SK-N-SH treated with all-trans-retinoic acid at 6 μM for 48 hours (cell line): ENCODE measurements around the gene MAP2K6.

Experiments used
- ATAC-seq: fragments of 200-7000 bp; cut with Tn5 transposase; 3 replicates; pipeline ENCODE4 v1.9.1; 2020; ENCODE audit warnings: mild to moderate bottlenecking, moderate library complexity
- ARNTL ChIP-seq: fragments of 450-650 bp; formaldehyde crosslinking; IDR thresholded peaks from 2 replicates; pipeline ENCODE4 v1.5.0; 2020; ENCODE audit warnings: low read depth, mild to moderate bottlenecking, moderate library complexity, borderline replicate concordance
- BACH2 ChIP-seq: fragments of 250-450 bp; sonication (Bioruptor Pico); IDR thresholded peaks from 2 replicates; pipeline ENCODE4 v1.9.0; 2021; ENCODE audit warnings: mild to moderate bottlenecking, borderline replicate concordance
- CSDC2 ChIP-seq: fragments of 250-450 bp; sonication (Bioruptor Pico); IDR thresholded peaks from 2 replicates; pipeline ENCODE4 v1.5.0; 2020; ENCODE audit warnings: mild to moderate bottlenecking, moderate library complexity
- ISL1 ChIP-seq: fragments of 250-450 bp; sonication (Bioruptor Pico); IDR thresholded peaks from 2 replicates; pipeline ENCODE4 v2.1.2; 2022; ENCODE audit warnings: mild to moderate bottlenecking, moderate library complexity
- OSR1 ChIP-seq: fragments of 250-450 bp; sonication (Bioruptor Pico); IDR thresholded peaks from 2 replicates; pipeline ENCODE4 v1.8.0; 2022; ENCODE audit warnings: moderate library complexity, mild to moderate bottlenecking, inconsistent platforms
- PPARA ChIP-seq: fragments of 250-450 bp; sonication (Bioruptor Pico); IDR thresholded peaks from 2 replicates; pipeline ENCODE4 v1.5.0; 2020; ENCODE audit warnings: mild to moderate bottlenecking, borderline replicate concordance
- RARB ChIP-seq: fragments of 250-450 bp; sonication (Bioruptor Pico); IDR thresholded peaks from 2 replicates; pipeline ENCODE4 v1.8.0; 2021; ENCODE audit warnings: mild to moderate bottlenecking, moderate library complexity
- SNAI2 ChIP-seq: fragments of 250-450 bp; sonication (Bioruptor Pico); IDR thresholded peaks from 2 replicates; pipeline ENCODE4 v1.5.0; 2020; ENCODE audit warnings: mild to moderate bottlenecking, moderate library complexity
- TOX ChIP-seq: fragments of 250-450 bp; sonication (Bioruptor Pico); IDR thresholded peaks from 2 replicates; pipeline ENCODE4 v1.8.0; 2021; ENCODE audit warnings: mild to moderate bottlenecking, moderate library complexity, borderline replicate concordance
- ZC3H10 ChIP-seq: fragments of 250-450 bp; sonication (Bioruptor Pico); IDR thresholded peaks from 2 replicates; pipeline ENCODE4 v1.5.1; 2021; ENCODE audit warnings: mild to moderate bottlenecking, moderate library complexity
- ZFP3 ChIP-seq: fragments of 250-450 bp; sonication (Bioruptor Pico); IDR thresholded peaks from 2 replicates; pipeline ENCODE4 v1.5.0; 2020; ENCODE audit warnings: mild to moderate bottlenecking, moderate library complexity
- ZFP30 ChIP-seq: fragments of 450-650 bp; formaldehyde crosslinking; IDR thresholded peaks from 2 replicates; pipeline ENCODE4 v1.5.0; 2022; ENCODE audit warnings: mild to moderate bottlenecking, moderate library complexity
- ZNF565 ChIP-seq: fragments of 450-650 bp; formaldehyde crosslinking; conservative IDR thresholded peaks from 2 replicates; pipeline ENCODE4 v1.5.0; 2020; ENCODE audit warnings: low read depth, mild to moderate bottlenecking, moderate library complexity
- ZNF8 ChIP-seq: fragments of 450-650 bp; formaldehyde crosslinking; IDR thresholded peaks from 2 replicates; pipeline ENCODE4 v1.5.0; 2020; ENCODE audit warnings: mild to moderate bottlenecking, moderate library complexity
- TF ChIP-seq, protein P1 (sequence below): fragments of 250-450 bp; sonication (Bioruptor Pico); IDR thresholded peaks from 2 replicates; pipeline ENCODE4 v1.5.1; 2021; ENCODE audit warnings: mild to moderate bottlenecking, moderate library complexity
- TF ChIP-seq, protein P2 (sequence below): fragments of 250-450 bp; sonication (Bioruptor Pico); IDR thresholded peaks from 2 replicates; pipeline ENCODE4 v1.5.0; 2020; ENCODE audit warnings: mild to moderate bottlenecking, moderate library complexity
- TF ChIP-seq, protein P3 (sequence below): fragments of 250-450 bp; sonication (Bioruptor Pico); IDR thresholded peaks from 2 replicates; pipeline ENCODE4 v1.8.0; 2020; ENCODE audit warnings: mild to moderate bottlenecking, moderate library complexity, borderline replicate concordance
- TF ChIP-seq, protein P4 (sequence below): fragments of 250-450 bp; sonication (Bioruptor Pico); IDR thresholded peaks from 2 replicates; pipeline ENCODE4 v1.8.0; 2021; ENCODE audit warnings: low read depth, mild to moderate bottlenecking, moderate library complexity, borderline replicate concordance
- TF ChIP-seq, protein P5 (sequence below): fragments of 250-450 bp; sonication (Bioruptor Pico); IDR thresholded peaks from 2 replicates; pipeline ENCODE4 v1.5.1; 2020; ENCODE audit warnings: low read depth, mild to moderate bottlenecking, moderate library complexity

MAP2K6 gene

DNA sequence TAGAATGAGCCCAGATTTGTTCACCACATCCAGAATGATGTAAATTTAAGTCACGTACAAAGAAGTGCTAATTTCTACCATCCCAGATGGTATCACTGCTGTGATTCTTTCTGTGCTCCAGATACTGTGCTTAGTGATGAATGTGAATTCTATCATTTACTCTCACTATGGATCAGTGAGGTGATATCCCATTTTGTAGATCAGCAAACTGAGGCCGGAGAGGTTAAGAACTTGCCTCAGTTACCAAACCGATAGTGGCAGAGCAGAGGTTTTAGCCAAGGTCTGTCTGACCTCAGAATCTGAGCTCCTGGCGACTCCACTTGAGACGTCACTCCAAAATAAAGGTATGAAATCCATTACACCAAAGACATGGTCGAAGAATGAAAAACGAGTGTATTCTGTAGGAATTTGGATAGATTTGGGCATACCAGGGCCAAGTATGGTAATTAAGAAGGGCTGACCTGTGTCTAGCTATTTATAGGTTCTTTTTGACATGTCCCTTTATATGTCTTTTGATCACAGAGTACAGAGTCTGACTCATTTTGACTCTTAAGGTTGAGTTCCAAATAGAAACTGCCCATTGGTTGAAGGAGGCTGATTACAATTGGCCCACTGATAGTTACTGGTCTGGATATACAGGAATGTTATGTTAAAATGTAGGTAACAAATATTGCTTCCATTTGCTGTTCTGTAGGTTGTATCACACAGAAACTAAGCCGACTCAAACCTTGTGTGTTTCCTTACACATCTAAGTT is 10.0 kb downstream of the MAP2K6 start:
- peak; percentile 50 for ATAC-seq

DNA sequence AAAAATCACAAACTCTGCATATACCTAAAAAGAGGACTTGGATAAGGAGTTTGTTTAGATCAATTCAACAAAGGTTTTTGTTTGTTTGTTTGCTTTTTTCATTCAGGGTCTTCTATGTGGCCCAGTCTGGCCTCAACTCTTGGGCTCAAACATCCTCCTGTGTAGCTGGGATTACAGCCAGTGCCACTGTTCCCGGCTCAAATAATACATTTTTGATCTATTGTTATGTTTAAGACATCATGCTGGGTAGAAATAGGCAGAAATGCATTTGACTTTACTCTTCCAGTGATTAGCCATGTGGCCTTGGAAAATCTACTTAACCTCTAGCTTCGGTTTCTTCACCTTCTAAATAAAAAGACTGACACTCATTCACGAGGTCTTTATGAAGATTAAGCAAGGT is 11.5 kb downstream of the MAP2K6 start:
- TF ChIP-seq PPARA (no peak), BACH2 (CRISPR knock-in tag) (no peak)
- TF ChIP-seq, protein P1, sequence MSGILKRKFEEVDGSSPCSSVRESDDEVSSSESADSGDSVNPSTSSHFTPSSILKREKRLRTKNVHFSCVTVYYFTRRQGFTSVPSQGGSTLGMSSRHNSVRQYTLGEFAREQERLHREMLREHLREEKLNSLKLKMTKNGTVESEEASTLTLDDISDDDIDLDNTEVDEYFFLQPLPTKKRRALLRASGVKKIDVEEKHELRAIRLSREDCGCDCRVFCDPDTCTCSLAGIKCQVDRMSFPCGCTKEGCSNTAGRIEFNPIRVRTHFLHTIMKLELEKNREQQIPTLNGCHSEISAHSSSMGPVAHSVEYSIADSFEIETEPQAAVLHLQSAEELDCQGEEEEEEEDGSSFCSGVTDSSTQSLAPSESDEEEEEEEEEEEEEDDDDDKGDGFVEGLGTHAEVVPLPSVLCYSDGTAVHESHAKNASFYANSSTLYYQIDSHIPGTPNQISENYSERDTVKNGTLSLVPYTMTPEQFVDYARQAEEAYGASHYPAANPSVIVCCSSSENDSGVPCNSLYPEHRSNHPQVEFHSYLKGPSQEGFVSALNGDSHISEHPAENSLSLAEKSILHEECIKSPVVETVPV (CRISPR knock-in tag) = no peak
- TF ChIP-seq, all 23 proteins: peak for 0

More for the DNA sequence above, 10.0 kb downstream of the MAP2K6 start:
- TF ChIP-seq PPARA = no peak
- TF ChIP-seq, all 23 proteins: peak for 0

DNA sequence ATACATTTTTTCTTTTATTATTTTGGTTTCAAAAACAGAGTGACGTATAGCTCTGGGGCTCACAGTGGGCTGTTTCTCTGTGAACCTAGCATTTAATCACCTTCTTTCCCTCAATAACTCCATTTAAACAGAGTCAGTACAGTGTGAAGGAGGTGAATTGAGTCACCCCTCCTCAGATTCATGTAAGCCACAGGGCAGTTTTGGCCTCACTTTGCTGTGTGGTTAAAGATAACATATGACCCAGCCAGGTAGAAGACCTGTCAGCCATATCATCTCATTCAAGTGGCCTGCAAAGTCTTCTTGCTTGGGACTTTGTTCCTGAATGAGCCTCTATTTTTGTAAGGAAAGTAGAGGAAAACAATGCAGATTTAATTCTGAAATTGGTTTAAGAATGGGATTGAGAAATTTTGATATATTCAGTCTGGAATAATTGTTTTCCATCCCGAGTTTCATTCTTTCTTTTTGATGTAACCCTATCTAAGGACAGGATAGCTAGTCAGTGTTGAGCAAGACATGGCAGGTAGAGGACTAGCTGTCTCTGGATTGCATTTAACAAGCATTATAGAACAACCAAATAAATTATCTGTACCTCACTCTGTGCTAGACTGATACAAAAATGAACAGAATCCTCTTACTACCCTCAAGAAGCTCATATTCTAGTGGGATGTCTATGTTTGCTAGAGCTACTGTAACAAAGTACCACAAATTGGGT is 13.1 kb downstream of the MAP2K6 start:
- ATAC-seq = no peak
- TF ChIP-seq ZNF8 (no peak), RARB (CRISPR knock-in tag) (no peak), ISL1 (no peak), ARNTL (CRISPR knock-in tag) (no peak), SNAI2 (CRISPR knock-in tag) (no peak), OSR1 (CRISPR knock-in tag) (no peak), ZFP30 (no peak), BACH2 (CRISPR knock-in tag) (no peak), TOX (no peak), ZC3H10 (CRISPR knock-in tag) (no peak), PPARA (no peak)
- TF ChIP-seq, protein P2, sequence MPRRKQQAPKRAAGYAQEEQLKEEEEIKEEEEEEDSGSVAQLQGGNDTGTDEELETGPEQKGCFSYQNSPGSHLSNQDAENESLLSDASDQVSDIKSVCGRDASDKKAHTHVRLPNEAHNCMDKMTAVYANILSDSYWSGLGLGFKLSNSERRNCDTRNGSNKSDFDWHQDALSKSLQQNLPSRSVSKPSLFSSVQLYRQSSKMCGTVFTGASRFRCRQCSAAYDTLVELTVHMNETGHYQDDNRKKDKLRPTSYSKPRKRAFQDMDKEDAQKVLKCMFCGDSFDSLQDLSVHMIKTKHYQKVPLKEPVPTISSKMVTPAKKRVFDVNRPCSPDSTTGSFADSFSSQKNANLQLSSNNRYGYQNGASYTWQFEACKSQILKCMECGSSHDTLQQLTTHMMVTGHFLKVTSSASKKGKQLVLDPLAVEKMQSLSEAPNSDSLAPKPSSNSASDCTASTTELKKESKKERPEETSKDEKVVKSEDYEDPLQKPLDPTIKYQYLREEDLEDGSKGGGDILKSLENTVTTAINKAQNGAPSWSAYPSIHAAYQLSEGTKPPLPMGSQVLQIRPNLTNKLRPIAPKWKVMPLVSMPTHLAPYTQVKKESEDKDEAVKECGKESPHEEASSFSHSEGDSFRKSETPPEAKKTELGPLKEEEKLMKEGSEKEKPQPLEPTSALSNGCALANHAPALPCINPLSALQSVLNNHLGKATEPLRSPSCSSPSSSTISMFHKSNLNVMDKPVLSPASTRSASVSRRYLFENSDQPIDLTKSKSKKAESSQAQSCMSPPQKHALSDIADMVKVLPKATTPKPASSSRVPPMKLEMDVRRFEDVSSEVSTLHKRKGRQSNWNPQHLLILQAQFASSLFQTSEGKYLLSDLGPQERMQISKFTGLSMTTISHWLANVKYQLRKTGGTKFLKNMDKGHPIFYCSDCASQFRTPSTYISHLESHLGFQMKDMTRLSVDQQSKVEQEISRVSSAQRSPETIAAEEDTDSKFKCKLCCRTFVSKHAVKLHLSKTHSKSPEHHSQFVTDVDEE (CRISPR knock-in tag) = no peak
- TF ChIP-seq, protein P3, sequence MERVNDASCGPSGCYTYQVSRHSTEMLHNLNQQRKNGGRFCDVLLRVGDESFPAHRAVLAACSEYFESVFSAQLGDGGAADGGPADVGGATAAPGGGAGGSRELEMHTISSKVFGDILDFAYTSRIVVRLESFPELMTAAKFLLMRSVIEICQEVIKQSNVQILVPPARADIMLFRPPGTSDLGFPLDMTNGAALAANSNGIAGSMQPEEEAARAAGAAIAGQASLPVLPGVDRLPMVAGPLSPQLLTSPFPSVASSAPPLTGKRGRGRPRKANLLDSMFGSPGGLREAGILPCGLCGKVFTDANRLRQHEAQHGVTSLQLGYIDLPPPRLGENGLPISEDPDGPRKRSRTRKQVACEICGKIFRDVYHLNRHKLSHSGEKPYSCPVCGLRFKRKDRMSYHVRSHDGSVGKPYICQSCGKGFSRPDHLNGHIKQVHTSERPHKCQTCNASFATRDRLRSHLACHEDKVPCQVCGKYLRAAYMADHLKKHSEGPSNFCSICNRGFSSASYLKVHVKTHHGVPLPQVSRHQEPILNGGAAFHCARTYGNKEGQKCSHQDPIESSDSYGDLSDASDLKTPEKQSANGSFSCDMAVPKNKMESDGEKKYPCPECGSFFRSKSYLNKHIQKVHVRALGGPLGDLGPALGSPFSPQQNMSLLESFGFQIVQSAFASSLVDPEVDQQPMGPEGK (CRISPR knock-in tag) = no peak
- TF ChIP-seq, protein P1 (CRISPR knock-in tag) = no peak
- TF ChIP-seq, protein P4, sequence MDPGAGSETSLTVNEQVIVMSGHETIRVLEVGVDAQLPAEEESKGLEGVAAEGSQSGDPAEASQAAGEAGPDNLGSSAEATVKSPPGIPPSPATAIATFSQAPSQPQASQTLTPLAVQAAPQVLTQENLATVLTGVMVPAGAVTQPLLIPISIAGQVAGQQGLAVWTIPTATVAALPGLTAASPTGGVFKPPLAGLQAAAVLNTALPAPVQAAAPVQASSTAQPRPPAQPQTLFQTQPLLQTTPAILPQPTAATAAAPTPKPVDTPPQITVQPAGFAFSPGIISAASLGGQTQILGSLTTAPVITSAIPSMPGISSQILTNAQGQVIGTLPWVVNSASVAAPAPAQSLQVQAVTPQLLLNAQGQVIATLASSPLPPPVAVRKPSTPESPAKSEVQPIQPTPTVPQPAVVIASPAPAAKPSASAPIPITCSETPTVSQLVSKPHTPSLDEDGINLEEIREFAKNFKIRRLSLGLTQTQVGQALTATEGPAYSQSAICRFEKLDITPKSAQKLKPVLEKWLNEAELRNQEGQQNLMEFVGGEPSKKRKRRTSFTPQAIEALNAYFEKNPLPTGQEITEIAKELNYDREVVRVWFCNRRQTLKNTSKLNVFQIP = no peak

More for the DNA sequence above, 11.5 kb downstream of the MAP2K6 start:
- ATAC-seq = no peak

DNA sequence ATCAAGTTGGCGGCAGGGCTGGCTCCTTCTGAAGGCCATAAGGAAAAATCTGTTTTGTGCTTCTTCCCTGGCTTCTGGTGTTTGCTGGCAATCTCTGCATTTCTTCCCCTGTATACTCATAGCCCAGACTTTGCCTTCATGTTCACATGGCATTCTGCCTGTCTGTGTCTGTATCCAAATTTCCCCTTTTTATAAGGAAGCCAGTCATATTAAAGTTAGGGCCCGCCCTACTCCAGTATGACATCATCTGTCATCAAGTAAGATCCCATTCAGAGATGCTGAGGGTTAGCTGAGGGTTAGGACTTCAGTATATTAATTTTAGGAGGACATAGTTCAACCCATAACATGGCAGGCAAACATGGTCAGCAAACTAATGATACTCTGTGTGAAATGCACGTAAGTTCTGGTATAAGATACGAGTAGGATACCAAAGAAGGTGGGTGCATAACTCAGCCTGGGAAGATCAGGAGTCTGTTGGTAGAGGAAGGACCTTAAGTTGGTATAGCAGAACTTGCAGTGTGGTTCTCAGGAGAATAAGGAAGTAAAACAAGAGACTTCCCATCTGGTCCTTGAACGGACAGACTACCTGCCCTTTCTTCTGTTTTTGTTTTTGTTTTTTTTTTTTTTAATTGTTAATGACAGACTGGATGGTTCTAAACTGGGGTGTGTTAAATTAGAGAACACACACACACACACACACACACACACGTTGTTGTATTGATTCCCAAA is 13.9 kb downstream of the MAP2K6 start:
- ATAC-seq = no peak
- TF ChIP-seq SNAI2 (CRISPR knock-in tag) = no peak
- no peak for TF ChIP-seq ISL1
- no peak for TF ChIP-seq ZNF565
- TF ChIP-seq ARNTL (CRISPR knock-in tag) = no peak
- TF ChIP-seq TOX = no peak
- no peak for TF ChIP-seq CSDC2 (CRISPR knock-in tag)
- TF ChIP-seq, protein P3 (CRISPR knock-in tag) = no peak
- TF ChIP-seq, protein P5, sequence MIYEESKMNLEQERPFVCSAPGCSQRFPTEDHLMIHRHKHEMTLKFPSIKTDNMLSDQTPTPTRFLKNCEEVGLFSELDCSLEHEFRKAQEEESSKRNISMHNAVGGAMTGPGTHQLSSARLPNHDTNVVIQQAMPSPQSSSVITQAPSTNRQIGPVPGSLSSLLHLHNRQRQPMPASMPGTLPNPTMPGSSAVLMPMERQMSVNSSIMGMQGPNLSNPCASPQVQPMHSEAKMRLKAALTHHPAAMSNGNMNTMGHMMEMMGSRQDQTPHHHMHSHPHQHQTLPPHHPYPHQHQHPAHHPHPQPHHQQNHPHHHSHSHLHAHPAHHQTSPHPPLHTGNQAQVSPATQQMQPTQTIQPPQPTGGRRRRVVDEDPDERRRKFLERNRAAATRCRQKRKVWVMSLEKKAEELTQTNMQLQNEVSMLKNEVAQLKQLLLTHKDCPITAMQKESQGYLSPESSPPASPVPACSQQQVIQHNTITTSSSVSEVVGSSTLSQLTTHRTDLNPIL (CRISPR knock-in tag) = no peak
- TF ChIP-seq ZC3H10 (CRISPR knock-in tag) = no peak
- TF ChIP-seq ZFP3 (CRISPR knock-in tag) = no peak
